DOHH2 (cell line): ENCODE data around the gene HDAC11.

Experiments
- EZH2phosphoT487 ChIP-seq: fragments of 200-600 bp; sonication (generic); IDR thresholded peaks from 2 replicates; pipeline ENCODE4 v1.6.1; 2017; ENCODE audit warnings: borderline replicate concordance, mild to moderate bottlenecking, antibody characterized with exemption, low read length, moderate library complexity, mixed read lengths
- TF ChIP-seq, protein P1 (sequence below): fragments of 200-600 bp; sonication (generic); IDR thresholded peaks from one replicate; pipeline ENCODE4 v1.5.1; 2014; ENCODE audit warnings: antibody characterized with exemption, mild to moderate bottlenecking, low read depth, low read length; ENCODE audit not compliant: poor library complexity, severe bottlenecking

DNA sequence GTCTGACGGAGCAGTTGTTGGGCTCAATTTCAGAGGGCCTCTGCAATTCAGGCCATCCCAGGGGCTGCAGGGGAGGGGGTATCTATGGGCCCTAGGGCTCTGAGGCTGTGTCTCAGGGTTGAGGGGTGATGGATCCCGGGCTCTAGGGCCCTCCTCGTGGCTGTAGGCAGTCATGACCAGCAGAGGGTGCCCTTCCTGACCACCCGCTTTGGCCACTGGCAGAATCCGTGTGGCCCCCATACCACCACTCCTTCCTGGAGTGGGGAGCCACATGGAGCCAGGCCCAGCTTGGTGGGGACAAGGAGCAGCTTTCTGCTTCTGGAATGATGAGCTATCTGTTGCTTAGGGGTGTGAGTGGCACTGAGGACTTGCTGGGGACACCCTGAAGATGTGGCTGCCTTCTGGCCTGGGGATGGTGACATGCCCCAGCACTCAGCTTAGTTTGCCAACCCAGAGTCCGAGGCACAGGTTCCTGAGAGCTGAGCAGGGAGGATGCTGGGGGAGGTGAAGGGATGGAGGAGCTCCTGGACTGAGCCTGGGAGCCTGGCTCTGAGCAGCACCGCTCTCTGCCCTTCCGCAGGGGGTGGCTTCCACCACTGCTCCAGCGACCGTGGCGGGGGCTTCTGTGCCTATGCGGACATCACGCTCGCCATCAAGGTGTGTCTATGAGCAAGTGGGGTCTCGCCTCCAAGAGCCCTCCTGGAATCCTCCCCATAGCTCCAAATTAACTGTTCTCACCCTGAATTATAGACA is 20.2 kb downstream of the HDAC11 start:
- TF ChIP-seq, protein P1, sequence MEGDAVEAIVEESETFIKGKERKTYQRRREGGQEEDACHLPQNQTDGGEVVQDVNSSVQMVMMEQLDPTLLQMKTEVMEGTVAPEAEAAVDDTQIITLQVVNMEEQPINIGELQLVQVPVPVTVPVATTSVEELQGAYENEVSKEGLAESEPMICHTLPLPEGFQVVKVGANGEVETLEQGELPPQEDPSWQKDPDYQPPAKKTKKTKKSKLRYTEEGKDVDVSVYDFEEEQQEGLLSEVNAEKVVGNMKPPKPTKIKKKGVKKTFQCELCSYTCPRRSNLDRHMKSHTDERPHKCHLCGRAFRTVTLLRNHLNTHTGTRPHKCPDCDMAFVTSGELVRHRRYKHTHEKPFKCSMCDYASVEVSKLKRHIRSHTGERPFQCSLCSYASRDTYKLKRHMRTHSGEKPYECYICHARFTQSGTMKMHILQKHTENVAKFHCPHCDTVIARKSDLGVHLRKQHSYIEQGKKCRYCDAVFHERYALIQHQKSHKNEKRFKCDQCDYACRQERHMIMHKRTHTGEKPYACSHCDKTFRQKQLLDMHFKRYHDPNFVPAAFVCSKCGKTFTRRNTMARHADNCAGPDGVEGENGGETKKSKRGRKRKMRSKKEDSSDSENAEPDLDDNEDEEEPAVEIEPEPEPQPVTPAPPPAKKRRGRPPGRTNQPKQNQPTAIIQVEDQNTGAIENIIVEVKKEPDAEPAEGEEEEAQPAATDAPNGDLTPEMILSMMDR: peak; percentile 67
- no peak for TF ChIP-seq EZH2phosphoT487
